ENCODE measurements around the gene ARHGAP27. TPM values are rescaled to one million over a fixed set of nuclear protein-coding genes. Genes with fewer than 3 reads are reported as not detected.

Gene ARHGAP27
- total RNA-seq, 1 experiment from 2014 or later = 12.9 TPM

DNA sequence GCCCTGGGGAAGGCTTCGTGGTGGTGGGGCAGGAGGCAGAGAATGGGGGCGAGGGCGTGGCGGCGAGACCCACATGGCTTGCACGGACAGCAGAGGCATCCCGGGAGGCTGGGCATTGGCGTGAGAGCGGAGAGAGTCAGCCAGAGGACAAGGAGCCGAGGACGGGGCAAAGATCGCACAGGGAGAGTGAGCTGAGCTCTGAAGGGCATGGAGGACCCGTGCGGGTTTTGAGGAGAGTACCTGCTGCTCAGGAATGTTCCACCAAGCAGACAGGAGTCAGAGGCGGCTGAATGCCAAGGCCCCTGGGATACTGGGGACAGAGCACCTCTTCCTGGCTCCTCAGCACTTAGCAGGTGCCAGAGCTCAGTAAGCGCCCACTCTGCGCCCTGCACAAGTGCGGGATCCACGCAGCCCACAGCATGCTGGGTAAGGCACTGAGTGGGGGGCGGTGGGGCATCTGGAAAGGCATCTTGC, 47.8 kb downstream of the ARHGAP27 start:
- ATAC-seq (peak; percentile 13; the same call in 1 of the 2 replicates), DNase-seq (ENCODE audit: low spot score) (peak; percentile 27)
- H3K9me3 Mint-ChIP-seq = no peaks in the 10 kb centered on the region
- ChIA-PET POLR2A (interaction anchor here (1.1 to 1.4 kb wide), 2 partner anchors 68 to 156 kb away, joined by 3 to 5 read pairs; partner anchors contain the start of gene MAP3K14), CTCF (interaction anchor here (0.7 to 3.1 kb wide), 40 partner anchors 9 to 235 kb away, joined by 3 to 81 read pairs (median 5); partner anchors contain the start of gene MAP3K14)
- H3K27me3 Mint-ChIP-seq (ENCODE audit: low read depth) = peaks cover 16% of the 10 kb centered on the region
- H3K36me3 Mint-ChIP-seq = no peaks in the 10 kb centered on the region
- no peak overlapping the region for H3K4me3 Mint-ChIP-seq
- no peak for TF ChIP-seq ZNF416 (CRISPR knock-in tag; IDR thresholded peaks at IDR 0.05)
- TF ChIP-seq, protein P1, sequence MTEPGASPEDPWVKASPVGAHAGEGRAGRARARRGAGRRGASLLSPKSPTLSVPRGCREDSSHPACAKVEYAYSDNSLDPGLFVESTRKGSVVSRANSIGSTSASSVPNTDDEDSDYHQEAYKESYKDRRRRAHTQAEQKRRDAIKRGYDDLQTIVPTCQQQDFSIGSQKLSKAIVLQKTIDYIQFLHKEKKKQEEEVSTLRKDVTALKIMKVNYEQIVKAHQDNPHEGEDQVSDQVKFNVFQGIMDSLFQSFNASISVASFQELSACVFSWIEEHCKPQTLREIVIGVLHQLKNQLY (CRISPR knock-in tag; IDR thresholded peaks at IDR 0.05) = no peak
- TF ChIP-seq EMX1 (CRISPR knock-in tag; IDR thresholded peaks at IDR 0.05) = no peak
- no peak overlapping the region for H3K27ac Mint-ChIP-seq
- H3K4me1 Mint-ChIP-seq = peaks cover 24% of the 10 kb centered on the region

DNA sequence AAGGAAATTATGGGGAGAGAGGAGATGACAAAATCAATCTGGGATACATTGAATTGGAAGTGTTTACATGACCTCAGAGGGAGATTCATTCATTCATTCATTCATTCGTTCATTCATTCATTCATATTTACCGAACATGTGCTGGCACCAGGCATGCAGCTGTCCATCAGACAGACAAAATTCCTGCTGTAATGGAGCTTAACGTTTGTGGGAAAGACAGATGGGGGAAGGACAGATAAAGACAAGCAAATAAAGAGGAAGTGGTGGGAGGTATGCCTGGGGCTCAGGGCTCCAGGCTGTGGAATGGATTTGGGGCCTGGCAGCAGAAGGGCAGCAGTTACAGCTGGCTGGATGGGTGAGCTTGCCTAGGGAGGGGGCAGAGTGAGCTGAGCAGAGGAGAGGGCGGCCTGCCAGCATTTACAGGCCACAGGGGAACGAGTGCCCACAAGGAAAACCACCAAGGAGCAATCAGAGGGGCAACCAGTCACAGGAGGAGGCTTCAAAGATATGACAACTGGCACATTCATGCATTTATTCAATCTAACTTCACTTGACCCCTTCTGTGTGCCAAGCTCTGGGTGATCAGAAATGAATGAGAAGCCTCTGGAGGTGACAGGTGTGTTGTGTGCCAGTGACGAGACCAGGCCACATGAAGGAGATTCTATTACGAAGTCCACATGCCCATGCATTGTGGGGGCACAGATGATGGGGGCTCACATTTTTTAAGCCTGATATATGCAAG, 48.5 kb downstream of the ARHGAP27 start:
- H3K27me3 Mint-ChIP-seq (ENCODE audit: low read depth) = peaks cover 16% of the 10 kb centered on the region
- POLR2A ChIA-PET = interaction anchor here (1.4 kb wide), 1 partner anchor 156 kb away, joined by 3 read pairs; no protein-coding TSS in a partner anchor
- TF ChIP-seq FOXP1 (CRISPR knock-in tag; IDR thresholded peaks at IDR 0.05; ENCODE audit: borderline replicate concordance) (no peak), ESRRA (CRISPR knock-in tag; IDR thresholded peaks at IDR 0.05; ENCODE audit: borderline replicate concordance) (no peak), SMAD3 (CRISPR knock-in tag; IDR thresholded peaks at IDR 0.05; ENCODE audit: borderline replicate concordance) (no peak), ETV6 (CRISPR knock-in tag; IDR thresholded peaks at IDR 0.05) (no peak), EMX1 (CRISPR knock-in tag; IDR thresholded peaks at IDR 0.05) (no peak), KAT7 (CRISPR knock-in tag; IDR thresholded peaks at IDR 0.05; ENCODE audit: borderline replicate concordance) (no peak), SP1 (CRISPR knock-in tag; conservative IDR thresholded peaks at IDR 0.05) (no peak), NR1H2 (CRISPR knock-in tag; IDR thresholded peaks at IDR 0.05) (no peak), ZNF671 (CRISPR knock-in tag; IDR thresholded peaks at IDR 0.05) (no peak), ZNF121 (CRISPR knock-in tag; IDR thresholded peaks at IDR 0.05) (no peak), ATF1 (CRISPR knock-in tag; IDR thresholded peaks at IDR 0.05) (no peak), ZNF317 (CRISPR knock-in tag; IDR thresholded peaks at IDR 0.05; ENCODE audit: borderline replicate concordance, low read depth) (no peak), MXD4 (CRISPR knock-in tag; IDR thresholded peaks at IDR 0.05; ENCODE audit: borderline replicate concordance) (no peak), RELA (CRISPR knock-in tag; IDR thresholded peaks at IDR 0.05; ENCODE audit: borderline replicate concordance) (no peak)
- TF ChIP-seq, protein P2, sequence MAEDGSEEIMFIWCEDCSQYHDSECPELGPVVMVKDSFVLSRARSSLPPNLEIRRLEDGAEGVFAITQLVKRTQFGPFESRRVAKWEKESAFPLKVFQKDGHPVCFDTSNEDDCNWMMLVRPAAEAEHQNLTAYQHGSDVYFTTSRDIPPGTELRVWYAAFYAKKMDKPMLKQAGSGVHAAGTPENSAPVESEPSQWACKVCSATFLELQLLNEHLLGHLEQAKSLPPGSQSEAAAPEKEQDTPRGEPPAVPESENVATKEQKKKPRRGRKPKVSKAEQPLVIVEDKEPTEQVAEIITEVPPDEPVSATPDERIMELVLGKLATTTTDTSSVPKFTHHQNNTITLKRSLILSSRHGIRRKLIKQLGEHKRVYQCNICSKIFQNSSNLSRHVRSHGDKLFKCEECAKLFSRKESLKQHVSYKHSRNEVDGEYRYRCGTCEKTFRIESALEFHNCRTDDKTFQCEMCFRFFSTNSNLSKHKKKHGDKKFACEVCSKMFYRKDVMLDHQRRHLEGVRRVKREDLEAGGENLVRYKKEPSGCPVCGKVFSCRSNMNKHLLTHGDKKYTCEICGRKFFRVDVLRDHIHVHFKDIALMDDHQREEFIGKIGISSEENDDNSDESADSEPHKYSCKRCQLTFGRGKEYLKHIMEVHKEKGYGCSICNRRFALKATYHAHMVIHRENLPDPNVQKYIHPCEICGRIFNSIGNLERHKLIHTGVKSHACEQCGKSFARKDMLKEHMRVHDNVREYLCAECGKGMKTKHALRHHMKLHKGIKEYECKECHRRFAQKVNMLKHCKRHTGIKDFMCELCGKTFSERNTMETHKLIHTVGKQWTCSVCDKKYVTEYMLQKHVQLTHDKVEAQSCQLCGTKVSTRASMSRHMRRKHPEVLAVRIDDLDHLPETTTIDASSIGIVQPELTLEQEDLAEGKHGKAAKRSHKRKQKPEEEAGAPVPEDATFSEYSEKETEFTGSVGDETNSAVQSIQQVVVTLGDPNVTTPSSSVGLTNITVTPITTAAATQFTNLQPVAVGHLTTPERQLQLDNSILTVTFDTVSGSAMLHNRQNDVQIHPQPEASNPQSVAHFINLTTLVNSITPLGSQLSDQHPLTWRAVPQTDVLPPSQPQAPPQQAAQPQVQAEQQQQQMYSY (CRISPR knock-in tag; IDR thresholded peaks at IDR 0.05) = no peak
- TF ChIP-seq, protein P3, sequence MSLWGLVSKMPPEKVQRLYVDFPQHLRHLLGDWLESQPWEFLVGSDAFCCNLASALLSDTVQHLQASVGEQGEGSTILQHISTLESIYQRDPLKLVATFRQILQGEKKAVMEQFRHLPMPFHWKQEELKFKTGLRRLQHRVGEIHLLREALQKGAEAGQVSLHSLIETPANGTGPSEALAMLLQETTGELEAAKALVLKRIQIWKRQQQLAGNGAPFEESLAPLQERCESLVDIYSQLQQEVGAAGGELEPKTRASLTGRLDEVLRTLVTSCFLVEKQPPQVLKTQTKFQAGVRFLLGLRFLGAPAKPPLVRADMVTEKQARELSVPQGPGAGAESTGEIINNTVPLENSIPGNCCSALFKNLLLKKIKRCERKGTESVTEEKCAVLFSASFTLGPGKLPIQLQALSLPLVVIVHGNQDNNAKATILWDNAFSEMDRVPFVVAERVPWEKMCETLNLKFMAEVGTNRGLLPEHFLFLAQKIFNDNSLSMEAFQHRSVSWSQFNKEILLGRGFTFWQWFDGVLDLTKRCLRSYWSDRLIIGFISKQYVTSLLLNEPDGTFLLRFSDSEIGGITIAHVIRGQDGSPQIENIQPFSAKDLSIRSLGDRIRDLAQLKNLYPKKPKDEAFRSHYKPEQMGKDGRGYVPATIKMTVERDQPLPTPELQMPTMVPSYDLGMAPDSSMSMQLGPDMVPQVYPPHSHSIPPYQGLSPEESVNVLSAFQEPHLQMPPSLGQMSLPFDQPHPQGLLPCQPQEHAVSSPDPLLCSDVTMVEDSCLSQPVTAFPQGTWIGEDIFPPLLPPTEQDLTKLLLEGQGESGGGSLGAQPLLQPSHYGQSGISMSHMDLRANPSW (CRISPR knock-in tag; conservative IDR thresholded peaks at IDR 0.05; ENCODE audit: low read depth) = no peak
- TF ChIP-seq, protein P4, sequence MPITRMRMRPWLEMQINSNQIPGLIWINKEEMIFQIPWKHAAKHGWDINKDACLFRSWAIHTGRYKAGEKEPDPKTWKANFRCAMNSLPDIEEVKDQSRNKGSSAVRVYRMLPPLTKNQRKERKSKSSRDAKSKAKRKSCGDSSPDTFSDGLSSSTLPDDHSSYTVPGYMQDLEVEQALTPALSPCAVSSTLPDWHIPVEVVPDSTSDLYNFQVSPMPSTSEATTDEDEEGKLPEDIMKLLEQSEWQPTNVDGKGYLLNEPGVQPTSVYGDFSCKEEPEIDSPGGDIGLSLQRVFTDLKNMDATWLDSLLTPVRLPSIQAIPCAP (CRISPR knock-in tag; IDR thresholded peaks at IDR 0.05) = no peak
- CTCF ChIA-PET = interaction anchor here (0.7 to 3.1 kb wide), 23 partner anchors 11 to 187 kb away, joined by 3 to 81 read pairs (median 6); partner anchors contain the start of gene MAP3K14
- no peak overlapping the region for H3K4me3 Mint-ChIP-seq
- ATAC-seq (no peak), DNase-seq (ENCODE audit: low spot score) (no peak)
- peaks cover 20% of the 10 kb centered on the region for H3K4me1 Mint-ChIP-seq
- no peaks in the 10 kb centered on the region for H3K9me3 Mint-ChIP-seq
- no peaks in the 10 kb centered on the region for H3K36me3 Mint-ChIP-seq
- no peak overlapping the region for H3K27ac Mint-ChIP-seq

Data from WTC11 (cell line).